Fibroblast of lung (primary cell): ENCODE measurements around the gene ZW10.

Experiments used
- EZH2 ChIP-seq: IDR thresholded peaks from 2 replicates; pipeline ENCODE4 v1.5.1; 2012; ENCODE audit warnings: low read length, control low read depth, mild to moderate bottlenecking; ENCODE audit errors: missing control alignments
- TF ChIP-seq, protein P1 (sequence below), 2 donors: IDR thresholded peaks in 1 of 2; conservative IDR thresholded peaks in 1 of 2; 1 replicate in 1 of 2; 2 replicates in 1 of 2; pipeline ENCODE4 v1.5.1; 2011 to 2012; ENCODE audit warnings: low read length in 2 of 2, control low read depth in 1 of 2, inconsistent platforms in 1 of 2, low read depth in 1 of 2, mild to moderate bottlenecking in 1 of 2

DNA sequence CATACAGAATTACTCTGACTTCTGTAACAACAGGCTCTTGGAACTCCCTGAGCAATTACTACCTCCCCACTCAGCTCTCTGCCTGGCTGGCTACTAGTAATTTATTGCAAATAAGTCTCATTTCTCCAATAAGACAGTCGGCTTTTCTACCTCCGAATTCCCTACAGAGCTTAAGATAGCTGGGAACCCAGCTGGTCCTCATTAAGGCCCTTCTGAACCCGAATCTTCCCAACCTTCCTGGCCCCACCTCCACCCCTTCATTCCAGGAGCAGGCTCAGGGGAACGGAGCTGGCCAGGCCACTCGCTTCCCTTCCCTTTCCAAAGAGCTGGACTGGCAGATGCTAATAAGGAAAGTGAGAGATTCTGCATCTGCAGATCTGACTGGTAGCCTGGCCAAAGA lies 89.0 kb downstream of the ZW10 start:
- TF ChIP-seq, protein P1, sequence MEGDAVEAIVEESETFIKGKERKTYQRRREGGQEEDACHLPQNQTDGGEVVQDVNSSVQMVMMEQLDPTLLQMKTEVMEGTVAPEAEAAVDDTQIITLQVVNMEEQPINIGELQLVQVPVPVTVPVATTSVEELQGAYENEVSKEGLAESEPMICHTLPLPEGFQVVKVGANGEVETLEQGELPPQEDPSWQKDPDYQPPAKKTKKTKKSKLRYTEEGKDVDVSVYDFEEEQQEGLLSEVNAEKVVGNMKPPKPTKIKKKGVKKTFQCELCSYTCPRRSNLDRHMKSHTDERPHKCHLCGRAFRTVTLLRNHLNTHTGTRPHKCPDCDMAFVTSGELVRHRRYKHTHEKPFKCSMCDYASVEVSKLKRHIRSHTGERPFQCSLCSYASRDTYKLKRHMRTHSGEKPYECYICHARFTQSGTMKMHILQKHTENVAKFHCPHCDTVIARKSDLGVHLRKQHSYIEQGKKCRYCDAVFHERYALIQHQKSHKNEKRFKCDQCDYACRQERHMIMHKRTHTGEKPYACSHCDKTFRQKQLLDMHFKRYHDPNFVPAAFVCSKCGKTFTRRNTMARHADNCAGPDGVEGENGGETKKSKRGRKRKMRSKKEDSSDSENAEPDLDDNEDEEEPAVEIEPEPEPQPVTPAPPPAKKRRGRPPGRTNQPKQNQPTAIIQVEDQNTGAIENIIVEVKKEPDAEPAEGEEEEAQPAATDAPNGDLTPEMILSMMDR (conservative IDR thresholded peaks at IDR 0.05 in 1 of 2, IDR thresholded peaks at IDR 0.05 in 1 of 2; ENCODE audit: low read depth in 1 of 2, low read length in 2 of 2) = no peak
- no peak for TF ChIP-seq EZH2
